Stimulated activated CD4-positive, alpha-beta T cell treated with anti-CD3 and anti-CD28 coated beads, Interleukin-15, amount 100 ng/mL, for 1 hour (primary cell): ENCODE measurements around the gene METTL2B.
"Not testable (repeated sequence)": the region's sequence is repeated elsewhere in the genome, so short reads cannot be mapped to it uniquely, and the experiment has no call there.

Experiments used
- DNase-seq, 2 donors: peaks; one replicate each; pipeline ENCODE4 v3.0.0-alpha.2; 2020; ENCODE audit warnings: low read depth in 1 of 2, low spot score in 1 of 2

Gene METTL2B

GRCh38 chr7:128454808-128455542 lies 21.6 kb upstream of the METTL2B start:
- no peak for DNase-seq

GRCh38 chr7:128455543-128456254 lies 20.8 kb upstream of the METTL2B start, which contains the start of gene HILPDA:
TSS of gene HILPDA (plus strand) at chr7:128455878. CDS start at chr7:128457269, 1,391 bp downstream.
- peak; percentile 88 to 92 for DNase-seq

- DNase-seq: no peak
Measured at GRCh38 chr7:128456255-128456725, 20.3 kb upstream of the METTL2B start.

GRCh38 chr7:128457385-128457784 lies 19.2 kb upstream of the METTL2B start:
- not testable (repeated sequence) for DNase-seq

- no peak for DNase-seq
Measured at GRCh38 chr7:128458956-128459355, 17.6 kb upstream of the METTL2B start.

GRCh38 chr7:128459394-128459878 lies 17.1 kb upstream of the METTL2B start:
- peak; percentile 20 to 49 for DNase-seq

GRCh38 chr7:128462460-128462859 lies 14.1 kb upstream of the METTL2B start:
- no peak for DNase-seq

GRCh38 chr7:128463345-128463744 lies 13.2 kb upstream of the METTL2B start:
- DNase-seq: not testable (repeated sequence)

GRCh38 chr7:128463933-128464332 lies 12.6 kb upstream of the METTL2B start:
- not testable (repeated sequence) for DNase-seq

GRCh38 chr7:128466871-128467270 lies 9.7 kb upstream of the METTL2B start:
- not testable (repeated sequence) for DNase-seq

- DNase-seq: not testable (repeated sequence)
Measured at GRCh38 chr7:128477336-128477690, 765 bp downstream of the METTL2B start.

GRCh38 chr7:128479082-128479481 lies 2.5 kb downstream of the METTL2B start:
- not testable (repeated sequence) for DNase-seq

GRCh38 chr7:128488134-128488533 lies 11.6 kb downstream of the METTL2B start:
- not testable (repeated sequence) for DNase-seq

GRCh38 chr7:128497405-128497804 lies 20.9 kb downstream of the METTL2B start:
- DNase-seq: no peak

- DNase-seq: not testable (repeated sequence)
Measured at GRCh38 chr7:128505416-128505815, 28.9 kb downstream of the METTL2B start.

GRCh38 chr7:128506819-128507218 lies 30.3 kb downstream of the METTL2B start:
- DNase-seq: not testable (repeated sequence)

- DNase-seq: not testable (repeated sequence)
Measured at GRCh38 chr7:128507321-128507993, 30.9 kb downstream of the METTL2B start.

GRCh38 chr7:128511692-128512091 lies 35.1 kb downstream of the METTL2B start:
- not testable (repeated sequence) for DNase-seq

- not testable (repeated sequence) for DNase-seq
Measured at GRCh38 chr7:128515232-128515631, 38.7 kb downstream of the METTL2B start.

- not testable (repeated sequence) for DNase-seq
Measured at GRCh38 chr7:128517023-128517422, 40.5 kb downstream of the METTL2B start.

- DNase-seq: peak; percentile 65 to 70
Measured at GRCh38 chr7:128523226-128523931, 46.8 kb downstream of the METTL2B start.
